NT2/D1 (cell line): ENCODE data around the gene DICER1.

Source experiments
- DNase-seq: peaks from one replicate; pipeline ENCODE4 v3.0.0-alpha.2; 2011; ENCODE audit warnings: low read depth, low spot score
- H3K27me3 ChIP-seq: 2 replicates; pipeline ENCODE4 v1.6.0; 2011; ENCODE audit warnings: mild to moderate bottlenecking; ENCODE audit not compliant: insufficient read length, insufficient read depth
- H3K36me3 ChIP-seq: 2 replicates; pipeline ENCODE4 v1.6.1; 2011; ENCODE audit warnings: mild to moderate bottlenecking, low read length, mixed read lengths; ENCODE audit not compliant: insufficient read depth, insufficient read length
- H3K4me1 ChIP-seq: 2 replicates; pipeline ENCODE4 v1.5.1; 2011; ENCODE audit not compliant: insufficient read depth, insufficient read length
- H3K4me3 ChIP-seq: 2 replicates; pipeline ENCODE4 v1.5.1; 2011; ENCODE audit warnings: low read depth; ENCODE audit not compliant: insufficient read length
- H3K9ac ChIP-seq: 2 replicates; pipeline ENCODE4 v1.6.0; 2011; ENCODE audit warnings: low read depth; ENCODE audit not compliant: insufficient read length
- H3K9me3 ChIP-seq: 2 replicates; pipeline ENCODE4 v1.5.1; 2011; ENCODE audit warnings: mild to moderate bottlenecking, low read length; ENCODE audit not compliant: insufficient read depth
- SUZ12 ChIP-seq: IDR thresholded peaks from 2 replicates; pipeline ENCODE4 v1.6.1; 2011; ENCODE audit not compliant: insufficient read length, insufficient read depth; ENCODE audit errors: extremely low read depth
- YY1 ChIP-seq: IDR thresholded peaks from 2 replicates; pipeline ENCODE4 v1.6.1; 2011; ENCODE audit not compliant: insufficient read length, insufficient read depth
- ZNF274 ChIP-seq: IDR thresholded peaks from 2 replicates; pipeline ENCODE4 v1.6.1; 2011; ENCODE audit warnings: mild to moderate bottlenecking, low read depth, low read length

Gene DICER1

DNA sequence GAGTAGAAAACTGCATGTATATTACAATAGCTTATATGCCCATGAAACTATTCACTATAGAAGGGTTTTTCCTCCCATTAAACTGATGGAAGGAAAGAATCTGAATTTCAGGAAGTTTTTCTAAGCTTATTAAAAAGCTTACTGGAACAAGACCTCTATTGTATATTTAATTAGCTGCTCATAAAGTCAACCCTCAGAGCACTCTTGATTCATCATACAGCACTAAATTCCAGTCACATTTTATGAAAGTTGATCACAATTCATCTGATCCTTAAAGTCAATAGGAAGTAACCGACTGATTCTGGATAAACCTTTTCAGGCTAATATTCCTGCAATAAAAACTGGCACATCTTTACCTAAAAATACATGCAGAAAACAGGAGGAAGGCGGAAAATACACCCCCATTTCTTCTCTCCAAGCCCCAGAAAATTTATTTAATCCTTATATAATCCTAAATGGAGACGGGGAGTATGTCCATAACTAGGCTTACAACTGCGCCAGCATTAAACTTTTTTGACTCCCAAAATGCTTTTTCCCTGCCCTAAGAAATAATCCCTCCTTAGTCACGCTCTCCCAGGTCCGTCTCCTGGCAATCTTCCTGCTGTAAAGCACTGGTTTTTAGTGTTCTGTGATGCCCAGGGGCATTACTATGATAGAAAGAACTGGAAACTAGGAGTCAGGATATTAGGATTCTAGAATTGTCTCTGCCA lies 35.3 kb downstream of the DICER1 start:
- no peaks in the 10 kb centered on the region for H3K4me1 ChIP-seq
- peaks cover 39% of the 10 kb centered on the region for H3K36me3 ChIP-seq
- DNase-seq: no peak
- no peak overlapping the region for H3K9ac ChIP-seq
- no peaks in the 10 kb centered on the region for H3K27me3 ChIP-seq
- H3K4me3 ChIP-seq: no peak overlapping the region
- no peaks in the 10 kb centered on the region for H3K9me3 ChIP-seq
- no peak for TF ChIP-seq SUZ12
- no peak for TF ChIP-seq ZNF274
- TF ChIP-seq YY1: no peak

- Histone ChIP-seq H3K9me3 (no peaks in the 10 kb centered on the region), H3K36me3 (peaks cover 53% of the 10 kb centered on the region), H3K27me3 (no peaks in the 10 kb centered on the region), H3K4me3 (no peak overlapping the region), H3K9ac (no peak overlapping the region), H3K4me1 (no peaks in the 10 kb centered on the region)
- TF ChIP-seq YY1 (no peak), ZNF274 (no peak), SUZ12 (no peak)
- no peak for DNase-seq
Measured at GRCh38 chr14:95119336-95119735, 38.0 kb downstream of the DICER1 start.

DNA sequence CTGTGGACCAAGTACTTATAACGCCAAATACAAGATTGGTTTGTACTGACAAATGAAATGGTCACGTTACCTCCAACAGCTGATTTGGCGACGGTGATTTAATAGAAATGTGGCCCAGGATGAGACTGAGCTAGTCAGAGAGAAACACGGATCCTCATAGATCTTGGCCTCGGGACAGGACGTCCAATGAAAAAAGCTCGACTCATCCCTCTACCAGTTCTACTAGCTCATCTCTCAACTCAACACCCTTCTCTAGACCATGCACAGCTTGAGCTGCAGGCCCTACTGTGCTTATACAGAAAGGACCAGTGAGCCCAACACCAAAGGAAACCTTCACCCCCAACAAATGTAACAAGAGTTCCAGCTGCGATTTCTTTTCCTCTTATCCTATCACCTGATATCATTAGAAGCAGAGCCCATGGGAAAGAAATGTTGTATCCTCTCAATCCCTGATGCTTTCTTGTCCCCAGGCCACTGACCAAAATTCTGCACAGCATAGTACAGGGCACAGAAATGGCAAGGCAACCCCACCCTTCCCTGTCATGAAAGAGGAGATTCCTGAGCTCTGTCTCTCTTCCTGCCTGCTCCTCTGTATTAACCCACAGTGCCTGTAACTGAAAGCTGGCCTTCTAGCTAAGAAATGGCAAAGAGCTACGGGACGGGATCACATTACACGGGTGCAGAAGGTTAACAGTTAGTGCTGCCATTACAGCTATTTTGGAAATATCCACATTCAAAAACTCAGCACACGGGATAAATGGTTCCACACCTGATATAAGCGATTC lies 39.2 kb downstream of the DICER1 start:
- H3K4me1 ChIP-seq: no peaks in the 10 kb centered on the region
- no peaks in the 10 kb centered on the region for H3K9me3 ChIP-seq
- H3K4me3 ChIP-seq: no peak overlapping the region
- H3K27me3 ChIP-seq: no peaks in the 10 kb centered on the region
- TF ChIP-seq SUZ12: no peak
- TF ChIP-seq YY1: no peak
- TF ChIP-seq ZNF274: no peak
- H3K36me3 ChIP-seq: peaks cover 50% of the 10 kb centered on the region
- no peak overlapping the region for H3K9ac ChIP-seq
- DNase-seq: no peak

DNA sequence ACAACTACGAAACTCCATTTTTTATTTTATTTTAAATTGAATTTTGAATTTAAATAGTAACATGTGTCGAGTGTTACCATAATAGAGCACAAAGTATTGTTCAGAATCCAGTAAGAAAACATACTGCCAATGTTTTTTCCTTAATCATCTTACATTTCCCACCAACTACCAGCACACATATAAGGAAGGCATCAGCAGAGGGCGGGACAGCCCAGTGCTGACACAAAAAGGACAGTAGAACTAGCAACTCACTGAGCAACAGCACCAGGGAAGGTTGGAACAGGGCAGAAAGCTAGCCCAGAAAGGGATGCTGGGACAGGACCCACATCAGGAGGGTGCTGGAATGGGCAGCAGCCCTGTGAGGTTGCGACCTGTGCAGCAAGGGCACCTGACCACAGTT lies 43.9 kb downstream of the DICER1 start:
- DNase-seq: no peak

GRCh38 chr14:95111507-95112164 lies 45.7 kb downstream of the DICER1 start:
- Histone ChIP-seq H3K27me3 (no peaks in the 10 kb centered on the region), H3K4me1 (no peaks in the 10 kb centered on the region), H3K9ac (no peak overlapping the region), H3K36me3 (peaks cover 72% of the 10 kb centered on the region), H3K4me3 (no peak overlapping the region), H3K9me3 (no peaks in the 10 kb centered on the region)
- no peak for TF ChIP-seq SUZ12
- no peak for TF ChIP-seq YY1
- no peak for TF ChIP-seq ZNF274
- DNase-seq: no peak

More for the DNA sequence above, 43.9 kb downstream of the DICER1 start:
- no peaks in the 10 kb centered on the region for H3K4me1 ChIP-seq
- peaks cover 59% of the 10 kb centered on the region for H3K36me3 ChIP-seq
- no peak overlapping the region for H3K9ac ChIP-seq
- H3K9me3 ChIP-seq: no peaks in the 10 kb centered on the region
- no peak overlapping the region for H3K4me3 ChIP-seq
- no peak for TF ChIP-seq SUZ12
- no peak for TF ChIP-seq ZNF274
- TF ChIP-seq YY1: no peak
- H3K27me3 ChIP-seq: no peaks in the 10 kb centered on the region

GRCh38 chr14:95110178-95110577 lies 47.2 kb downstream of the DICER1 start:
- Histone ChIP-seq H3K27me3 (no peaks in the 10 kb centered on the region), H3K9ac (no peak overlapping the region), H3K4me1 (no peaks in the 10 kb centered on the region), H3K9me3 (no peaks in the 10 kb centered on the region), H3K4me3 (no peak overlapping the region), H3K36me3 (peaks cover 71% of the 10 kb centered on the region)
- TF ChIP-seq YY1 (no peak), ZNF274 (no peak), SUZ12 (no peak)
- DNase-seq: no peak

DNA sequence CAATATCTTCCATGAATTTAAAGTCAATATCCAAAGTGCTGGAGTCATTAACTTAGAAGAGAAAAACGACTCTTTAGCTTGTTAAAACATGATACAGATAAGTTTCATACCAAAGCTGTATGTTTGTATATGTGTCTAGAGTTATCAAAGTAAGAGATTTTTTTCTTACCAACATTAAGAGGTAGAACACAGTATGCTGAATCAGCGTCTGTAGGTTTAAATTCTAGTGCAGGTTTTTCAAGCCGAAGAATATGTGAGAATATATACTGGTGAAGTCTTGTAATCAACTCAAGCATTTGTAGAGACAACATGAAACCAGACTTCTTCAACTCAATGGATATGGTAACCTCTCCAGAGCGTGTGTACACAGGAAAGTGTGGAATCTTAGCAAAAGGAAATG lies 49.6 kb downstream of the DICER1 start:
- no peak overlapping the region for H3K9ac ChIP-seq
- TF ChIP-seq YY1: no peak
- no peak for TF ChIP-seq SUZ12
- no peak for TF ChIP-seq ZNF274

More for the DNA sequence above, 49.6 kb downstream of the DICER1 start:
- peaks cover 78% of the 10 kb centered on the region for H3K36me3 ChIP-seq
- no peaks in the 10 kb centered on the region for H3K9me3 ChIP-seq
- no peaks in the 10 kb centered on the region for H3K4me1 ChIP-seq
- no peaks in the 10 kb centered on the region for H3K27me3 ChIP-seq
- no peak overlapping the region for H3K4me3 ChIP-seq
- DNase-seq: no peak
